Upper lobe of left lung (tissue), 4 donors: ENCODE data around the gene FKBP2.

Source experiments
- CTCF ChIP-seq, 6 experiments: fragments of 450-650 bp in 4 of 6; fragments of 200-600 bp in 2 of 6; sonication (generic) in 2 of 6; IDR thresholded peaks; one replicate each; pipeline ENCODE4 v1.5.1; 2016 to 2019; ENCODE audit warnings: antibody characterized with exemption in 6 of 6
- EP300 ChIP-seq, 4 donors: sonication (generic); formaldehyde crosslinking; IDR thresholded peaks; one replicate each; pipeline ENCODE4 v1.5.1; 2017; ENCODE audit warnings: antibody characterized with exemption in 4 of 4, control low read depth in 2 of 4
- POLR2A ChIP-seq, 4 donors: fragments of 450-650 bp; IDR thresholded peaks; one replicate each; pipeline ENCODE4 v1.5.1; 2016 to 2017; ENCODE audit warnings: antibody characterized with exemption in 4 of 4, mild to moderate bottlenecking in 2 of 4
- POLR2AphosphoS5 ChIP-seq, 2 donors: sonication (generic); formaldehyde crosslinking; IDR thresholded peaks; one replicate each; pipeline ENCODE4 v1.5.1; 2017; ENCODE audit warnings: antibody characterized with exemption in 2 of 2

GRCh38 chr11:64247729-64248531, 7.0 kb downstream of the FKBP2 start:
- no peak for TF ChIP-seq EP300 (IDR thresholded peaks at IDR 0.05)
- TF ChIP-seq POLR2AphosphoS5 (IDR thresholded peaks at IDR 0.05), result no peak
- no peak for TF ChIP-seq CTCF (IDR thresholded peaks at IDR 0.05)
- no peak for TF ChIP-seq POLR2A (IDR thresholded peaks at IDR 0.05)
